HFFc6 (cell line): ENCODE measurements around the gene LRIT1. TPM values are rescaled to one million over a fixed set of nuclear protein-coding genes. Genes with fewer than 3 reads are reported as not detected.

Source experiments
- DNase-seq: peaks from one replicate; pipeline ENCODE4 v3.0.0-alpha.2; 2018
- H3K27ac Mint-ChIP-seq: 2 replicates; pipeline ENCODE4 v1.8.0; 2020; ENCODE audit warnings: mild to moderate bottlenecking, mixed read lengths
- H3K27me3 Mint-ChIP-seq: 2 replicates; pipeline ENCODE4 v1.8.0; 2021; ENCODE audit warnings: mild to moderate bottlenecking, moderate library complexity, mixed read lengths; ENCODE audit not compliant: insufficient read depth
- H3K36me3 Mint-ChIP-seq: 2 replicates; pipeline ENCODE4 v1.8.0; 2021; ENCODE audit warnings: low read depth, mixed read lengths
- H3K4me1 Mint-ChIP-seq: 2 replicates; pipeline ENCODE4 v1.8.0; 2020; ENCODE audit warnings: low read depth, mixed read lengths
- H3K4me3 Mint-ChIP-seq: 2 replicates; pipeline ENCODE4 v1.8.0; 2020; ENCODE audit warnings: mild to moderate bottlenecking, moderate library complexity, mixed read lengths
- H3K9me3 Mint-ChIP-seq: 2 replicates; pipeline ENCODE4 v1.8.0; 2020; ENCODE audit warnings: mild to moderate bottlenecking, mixed read lengths
- total RNA-seq, 6 experiments: library from RNA; stranded (reverse); fragmentation: NEBNext Ultra II Directional; extraction: Animal tissue kit (Norgen Biotek cat#: 25700); gene quantifications; 2 replicates in 1 of 6; 3 replicates in 5 of 6; pipeline ENCODE4 v1.2.3, GENCODE V29; 2021
- TF ChIP-seq, protein P1 (sequence below): fragments of 200-600 bp; sonication (generic); IDR thresholded peaks from 2 replicates; pipeline ENCODE4 v1.5.0; 2021; ENCODE audit warnings: antibody characterized with exemption, mild to moderate bottlenecking

Gene LRIT1
- total RNA-seq, 6 experiments from 2014 or later: not detected

DNA sequence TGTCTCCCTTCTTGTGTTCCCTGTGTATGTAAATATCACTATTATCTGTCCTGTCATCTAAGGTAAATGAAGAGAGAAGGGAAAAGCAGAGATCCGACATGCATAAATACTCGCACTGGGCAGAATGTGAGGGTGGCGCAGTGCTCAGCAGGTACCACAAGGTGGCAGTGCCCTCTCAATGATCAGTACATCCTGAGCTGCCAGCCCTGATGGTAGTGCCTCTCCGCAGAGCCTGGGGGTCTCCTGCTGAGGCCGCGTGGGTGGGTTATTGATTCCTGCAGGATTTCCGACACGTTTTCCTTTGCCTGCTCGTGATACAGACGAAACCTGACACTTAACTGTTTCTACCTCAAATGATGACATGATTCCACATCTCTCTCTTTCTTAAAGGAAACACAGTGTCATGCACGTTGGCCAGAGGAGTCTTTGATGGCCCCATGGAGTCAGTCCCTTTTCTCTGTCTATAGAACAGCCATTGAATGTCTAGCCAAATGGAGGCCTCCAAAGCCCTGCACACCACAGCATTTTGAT is 23.3 kb upstream of the LRIT1 start:
- Mint-ChIP-seq H3K27ac (no peak overlapping the region), H3K27me3 (peaks cover 14% of the 10 kb centered on the region), H3K9me3 (no peaks in the 10 kb centered on the region), H3K4me1 (peaks cover 22% of the 10 kb centered on the region), H3K36me3 (no peaks in the 10 kb centered on the region), H3K4me3 (no peak overlapping the region)
- DNase-seq: peak; percentile 37
- TF ChIP-seq, protein P1, sequence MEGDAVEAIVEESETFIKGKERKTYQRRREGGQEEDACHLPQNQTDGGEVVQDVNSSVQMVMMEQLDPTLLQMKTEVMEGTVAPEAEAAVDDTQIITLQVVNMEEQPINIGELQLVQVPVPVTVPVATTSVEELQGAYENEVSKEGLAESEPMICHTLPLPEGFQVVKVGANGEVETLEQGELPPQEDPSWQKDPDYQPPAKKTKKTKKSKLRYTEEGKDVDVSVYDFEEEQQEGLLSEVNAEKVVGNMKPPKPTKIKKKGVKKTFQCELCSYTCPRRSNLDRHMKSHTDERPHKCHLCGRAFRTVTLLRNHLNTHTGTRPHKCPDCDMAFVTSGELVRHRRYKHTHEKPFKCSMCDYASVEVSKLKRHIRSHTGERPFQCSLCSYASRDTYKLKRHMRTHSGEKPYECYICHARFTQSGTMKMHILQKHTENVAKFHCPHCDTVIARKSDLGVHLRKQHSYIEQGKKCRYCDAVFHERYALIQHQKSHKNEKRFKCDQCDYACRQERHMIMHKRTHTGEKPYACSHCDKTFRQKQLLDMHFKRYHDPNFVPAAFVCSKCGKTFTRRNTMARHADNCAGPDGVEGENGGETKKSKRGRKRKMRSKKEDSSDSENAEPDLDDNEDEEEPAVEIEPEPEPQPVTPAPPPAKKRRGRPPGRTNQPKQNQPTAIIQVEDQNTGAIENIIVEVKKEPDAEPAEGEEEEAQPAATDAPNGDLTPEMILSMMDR: peak; percentile 96

DNA sequence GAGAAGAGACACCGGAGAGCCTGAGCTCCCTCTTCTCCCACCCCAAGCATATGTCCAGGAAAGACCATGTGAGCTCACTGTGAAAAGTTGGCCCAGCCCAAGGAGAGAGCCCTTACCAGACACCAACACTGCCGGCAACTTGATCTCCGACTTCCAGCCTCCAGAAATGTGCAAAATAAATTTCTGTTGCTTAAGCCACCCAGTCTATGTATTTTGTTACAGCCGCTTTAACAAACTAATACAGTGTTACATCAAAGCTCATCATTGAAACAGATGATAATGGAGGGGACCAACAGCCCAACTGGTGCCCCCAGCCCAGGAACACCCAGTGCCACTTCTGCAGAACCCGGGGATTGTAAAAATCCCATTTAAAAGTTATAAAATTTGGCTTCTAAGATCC is 22.4 kb upstream of the LRIT1 start:
- TF ChIP-seq, protein P1: no peak
- Mint-ChIP-seq H3K9me3 (no peaks in the 10 kb centered on the region), H3K27ac (no peak overlapping the region), H3K4me1 (peaks cover 15% of the 10 kb centered on the region), H3K27me3 (peaks cover 14% of the 10 kb centered on the region), H3K4me3 (no peak overlapping the region), H3K36me3 (no peaks in the 10 kb centered on the region)
- no peak for DNase-seq

DNA sequence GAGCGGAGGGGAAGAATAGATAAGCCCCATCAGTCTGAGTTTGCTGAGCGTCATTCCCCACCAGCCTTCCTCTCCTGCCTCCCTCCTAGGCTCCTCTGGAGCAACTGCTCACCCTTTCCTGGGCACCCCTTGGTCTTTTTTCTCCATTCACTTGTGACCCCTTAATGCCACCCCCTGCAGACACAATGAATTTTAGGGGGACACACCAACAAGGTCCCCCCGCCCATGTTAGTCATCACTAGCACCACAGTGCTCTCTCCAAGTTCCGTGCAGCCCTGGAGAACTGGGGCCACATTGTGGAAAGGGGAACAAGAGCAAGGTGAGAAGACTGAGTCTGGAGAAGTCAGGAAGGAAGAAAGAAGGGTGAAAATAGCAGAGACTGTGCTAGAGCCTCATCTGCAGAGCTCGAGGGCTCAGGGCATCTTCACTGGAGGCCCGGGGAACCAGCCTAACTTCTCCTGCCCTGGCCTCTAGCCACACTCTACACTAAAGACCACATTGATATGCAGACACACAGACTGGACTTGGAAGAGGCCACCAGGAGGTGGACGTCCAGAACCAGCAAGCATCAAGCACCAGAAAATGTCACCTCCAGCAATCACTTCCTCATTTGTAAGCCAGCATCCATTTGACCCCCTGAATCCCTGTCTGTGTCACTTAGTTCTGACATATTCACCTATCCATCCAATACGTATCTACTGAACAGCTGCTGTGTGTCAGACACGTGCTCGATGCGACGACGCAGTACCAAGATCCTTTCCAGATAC is 21.0 kb upstream of the LRIT1 start:
- Mint-ChIP-seq H3K4me1 (peaks cover 8% of the 10 kb centered on the region), H3K9me3 (no peaks in the 10 kb centered on the region), H3K27ac (no peak overlapping the region), H3K36me3 (no peaks in the 10 kb centered on the region), H3K4me3 (no peak overlapping the region), H3K27me3 (peaks cover 14% of the 10 kb centered on the region)
- no peak for DNase-seq
- TF ChIP-seq, protein P1: no peak

DNA sequence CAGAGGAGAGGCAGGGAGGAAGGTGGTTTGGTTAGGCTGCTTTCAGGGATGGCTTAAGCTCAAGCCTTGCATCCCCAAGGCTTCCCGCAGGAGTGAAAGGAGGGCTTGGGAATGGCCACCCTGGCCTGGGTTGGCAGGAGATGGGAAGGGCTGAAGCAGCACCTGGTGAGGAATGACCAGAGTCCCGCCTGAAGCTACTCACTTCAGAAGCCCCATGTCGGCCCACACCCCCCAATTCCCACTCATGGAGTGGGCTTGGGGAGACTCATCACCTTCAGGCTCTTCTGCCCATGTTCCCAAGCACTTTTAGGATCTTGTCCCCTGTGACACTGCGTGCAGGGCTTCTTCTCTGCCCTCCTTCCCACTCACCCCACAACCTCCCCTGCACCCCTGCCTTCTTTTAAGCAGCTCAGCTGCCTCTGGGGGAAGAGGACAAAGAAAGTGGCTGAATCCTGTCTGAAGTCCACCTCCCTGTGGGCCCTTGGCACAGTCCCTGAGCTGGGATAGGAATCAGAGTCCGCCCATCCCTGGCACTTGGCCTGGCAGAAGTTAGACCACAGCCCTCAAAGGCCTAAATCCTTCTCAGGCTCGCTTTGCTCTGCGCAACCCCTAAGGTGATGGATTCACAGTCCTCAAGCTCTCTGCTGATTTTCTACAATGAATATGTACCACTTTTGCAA is 20.0 kb upstream of the LRIT1 start:
- no peak overlapping the region for H3K27ac Mint-ChIP-seq
- peaks cover 12% of the 10 kb centered on the region for H3K4me1 Mint-ChIP-seq
- no peak overlapping the region for H3K4me3 Mint-ChIP-seq
- no peaks in the 10 kb centered on the region for H3K9me3 Mint-ChIP-seq
- no peaks in the 10 kb centered on the region for H3K36me3 Mint-ChIP-seq
- no peak for DNase-seq
- H3K27me3 Mint-ChIP-seq: peaks cover 20% of the 10 kb centered on the region
- TF ChIP-seq, protein P1: no peak

DNA sequence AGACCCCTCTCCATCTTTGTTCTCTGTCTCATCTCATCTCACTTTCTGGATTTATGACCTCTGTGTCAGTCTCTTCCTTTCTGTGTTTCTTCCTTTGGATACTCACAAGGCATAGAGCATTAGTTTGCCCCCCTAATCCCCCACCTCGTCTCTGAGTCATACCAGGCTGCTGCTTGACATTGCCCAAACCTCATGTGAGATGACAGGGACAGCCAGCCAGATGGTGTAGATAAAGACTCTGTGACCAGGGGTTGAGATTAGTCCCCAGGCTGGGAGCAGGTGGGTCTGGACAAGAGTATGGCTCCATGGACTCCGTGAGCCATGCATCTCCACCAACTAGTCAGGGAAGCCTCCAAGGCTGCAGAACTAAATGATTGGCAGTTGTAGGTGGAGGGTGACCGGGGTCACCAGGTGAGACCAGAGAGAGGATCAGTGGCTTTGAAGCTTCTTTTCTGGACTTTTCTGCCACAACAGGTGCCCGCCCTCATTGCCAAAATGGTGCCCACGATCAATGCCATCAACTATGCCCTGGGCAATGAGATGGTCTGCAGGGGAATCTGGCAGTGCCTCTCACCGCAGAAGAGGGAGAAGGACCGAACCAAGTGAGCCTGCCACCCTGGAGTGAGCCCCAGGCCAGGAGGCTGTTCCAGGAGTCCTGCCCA is 16.8 kb upstream of the LRIT1 start:
- no peaks in the 10 kb centered on the region for H3K36me3 Mint-ChIP-seq
- TF ChIP-seq, protein P1: no peak
- DNase-seq: no peak

More for the DNA sequence above, 16.8 kb upstream of the LRIT1 start:
- no peak overlapping the region for H3K27ac Mint-ChIP-seq
- H3K4me3 Mint-ChIP-seq: no peak overlapping the region
- H3K9me3 Mint-ChIP-seq: no peaks in the 10 kb centered on the region
- H3K4me1 Mint-ChIP-seq: peaks cover 6% of the 10 kb centered on the region; the same call in 1 of the 2 replicates
- H3K27me3 Mint-ChIP-seq: peaks cover 25% of the 10 kb centered on the region
